ENCODE results near the gene PEX11B.

The PEX11B gene

DNA sequence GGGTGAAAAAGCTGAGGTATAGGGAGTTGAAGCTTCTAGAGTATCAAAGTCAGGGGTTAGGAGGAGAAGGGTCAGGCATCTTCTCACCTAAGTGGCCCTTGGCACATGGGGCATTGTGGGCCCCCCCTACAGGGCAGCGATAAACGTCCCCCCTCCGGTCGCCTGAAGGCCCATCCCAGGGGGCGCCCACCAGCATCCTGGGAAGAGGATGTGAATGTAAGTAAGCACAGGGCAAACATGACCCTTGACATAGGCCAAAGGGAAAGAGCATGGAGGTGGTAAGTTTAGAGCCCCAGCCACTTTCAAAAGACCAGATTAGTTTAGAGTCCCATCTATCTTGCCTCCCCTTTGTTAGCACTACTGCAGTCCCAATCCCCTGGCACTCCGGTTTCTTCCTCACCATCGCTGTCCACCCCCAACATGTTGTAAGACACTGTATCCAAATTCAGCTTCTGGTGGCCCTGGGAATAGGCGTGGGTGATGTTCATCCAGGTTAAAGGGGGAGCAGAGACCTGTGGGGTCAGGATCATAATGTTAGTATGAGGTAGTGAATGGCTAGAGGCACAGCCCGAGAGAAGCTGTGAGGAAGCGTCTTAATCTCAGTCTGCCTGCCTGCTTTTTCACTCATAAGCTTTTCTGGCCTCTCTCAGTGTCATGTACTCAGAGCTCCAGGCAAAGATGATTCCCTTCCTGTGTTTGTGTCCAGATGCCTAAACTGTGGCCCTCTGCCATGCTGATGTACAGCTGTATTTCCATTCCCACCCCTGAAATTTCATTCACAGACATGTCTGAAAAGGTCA is 11.4 kb downstream of the PEX11B start:
- H3K4me3 ChIP-seq (ENCODE audit: low read depth, low read length), result no peak overlapping the region
- no peak for TF ChIP-seq CTCF (IDR thresholded peaks at IDR 0.05; ENCODE audit: low read depth, low read length)

DNA sequence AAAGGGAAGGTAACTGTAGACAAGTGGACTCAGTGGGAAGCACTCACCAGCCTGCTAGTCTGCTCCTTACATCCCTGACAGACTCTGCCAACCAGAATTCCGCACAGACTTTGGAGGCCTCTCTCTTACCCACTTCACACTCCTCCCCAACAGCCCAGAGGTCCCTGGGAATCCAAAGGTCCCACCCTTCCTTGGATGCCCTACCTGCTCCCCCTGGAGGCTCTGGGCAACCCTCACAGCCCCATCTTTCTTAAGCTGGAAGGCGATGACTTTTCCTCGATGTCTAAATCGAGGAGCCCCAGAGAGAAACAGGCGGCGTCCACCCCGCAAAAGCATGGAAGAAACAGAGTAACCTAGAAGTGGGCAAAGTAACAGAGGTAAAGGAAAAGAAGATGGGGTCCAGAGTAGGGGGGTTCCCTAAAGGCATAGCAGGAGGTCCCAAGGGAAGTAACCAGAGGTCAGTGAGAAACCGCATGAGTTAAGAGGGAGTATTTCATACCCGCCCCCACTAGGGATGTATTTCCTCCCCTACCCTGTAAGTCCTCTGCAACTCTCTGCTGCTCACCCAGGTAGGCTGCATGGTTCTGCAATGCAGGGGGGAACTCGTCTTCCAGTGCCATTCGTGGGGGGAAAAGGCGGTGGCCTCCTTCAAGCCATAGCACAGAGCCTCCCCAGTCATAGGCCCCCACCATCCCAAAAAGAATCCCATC is 17.1 kb downstream of the PEX11B start:
- no peak for TF ChIP-seq CTCF (IDR thresholded peaks at IDR 0.05; ENCODE audit: low read depth, low read length)
- no peak overlapping the region for H3K4me3 ChIP-seq (ENCODE audit: low read depth, low read length)

- no peak overlapping the region for H3K4me3 ChIP-seq (ENCODE audit: low read depth, low read length)
- TF ChIP-seq CTCF (IDR thresholded peaks at IDR 0.05; ENCODE audit: low read depth, low read length), result no peak
Measured at GRCh38 chr1:145898756-145899155, 19.8 kb downstream of the PEX11B start.

- no peak for TF ChIP-seq CTCF (IDR thresholded peaks at IDR 0.05; ENCODE audit: low read depth, low read length)
Measured at GRCh38 chr1:145897969-145898368, 20.5 kb downstream of the PEX11B start.

DNA sequence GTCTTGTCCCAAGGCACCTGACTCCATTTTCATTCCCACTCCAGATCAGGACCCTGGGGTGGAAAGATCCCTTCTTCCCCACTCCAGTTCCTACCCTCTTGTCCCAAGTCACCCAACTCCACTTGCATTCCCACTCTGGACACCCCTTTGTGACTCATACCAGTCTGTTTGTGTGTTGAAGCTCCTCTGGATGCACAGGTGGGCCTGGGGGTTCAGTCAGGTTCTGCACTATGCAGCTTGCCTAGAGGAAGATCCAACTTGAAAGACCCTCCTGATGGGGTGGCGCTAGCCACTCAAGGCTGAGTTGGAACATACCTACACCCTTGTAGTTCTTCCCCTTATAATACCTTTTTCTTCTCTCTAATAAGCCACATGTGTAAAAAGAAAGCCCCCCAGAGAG is 23.0 kb downstream of the PEX11B start:
- H3K4me3 ChIP-seq (ENCODE audit: low read depth, low read length), result no peak overlapping the region
- TF ChIP-seq CTCF (IDR thresholded peaks at IDR 0.05; ENCODE audit: low read depth, low read length), result no peak

More at GRCh38 chr1:145897969-145898368, 20.5 kb downstream of the PEX11B start:
- no peak overlapping the region for H3K4me3 ChIP-seq (ENCODE audit: low read depth, low read length)

DNA sequence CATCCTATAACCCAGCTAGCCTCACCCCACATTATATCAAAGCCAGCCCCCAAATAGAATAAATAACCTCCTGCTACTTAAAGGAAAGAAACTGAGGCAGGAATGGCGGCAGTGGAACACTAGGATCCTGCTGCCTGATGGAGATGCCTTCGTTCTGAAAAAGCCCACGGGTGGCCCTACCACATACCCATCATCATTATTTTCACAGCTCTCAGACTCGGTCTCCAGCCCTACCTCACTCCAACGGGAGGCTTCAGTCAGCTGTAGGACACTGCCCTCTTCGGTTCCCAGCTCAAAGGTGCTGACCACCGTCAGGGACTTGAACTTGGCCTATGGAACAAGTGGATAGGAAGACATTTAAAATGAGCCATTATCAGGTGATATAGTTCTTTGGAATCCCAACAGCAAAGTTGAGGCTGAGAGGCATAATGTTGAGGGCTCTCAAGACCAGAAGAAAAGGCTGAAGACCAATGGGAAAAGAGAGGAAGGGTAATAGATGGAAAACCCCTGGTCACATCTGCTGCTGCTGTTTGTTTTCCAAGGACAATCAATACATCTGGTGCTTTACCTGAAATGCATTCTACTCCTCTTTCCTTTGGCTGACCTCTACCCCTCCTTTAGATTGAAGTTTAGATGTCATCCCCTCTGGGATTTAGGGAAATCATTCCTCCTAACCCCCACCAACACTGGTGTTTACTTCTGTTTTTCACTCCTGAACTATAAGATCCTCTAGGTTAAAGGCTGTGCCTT is 25.0 kb downstream of the PEX11B start:
- no peak for TF ChIP-seq CTCF (IDR thresholded peaks at IDR 0.05; ENCODE audit: low read depth, low read length)
- no peak overlapping the region for H3K4me3 ChIP-seq (ENCODE audit: low read depth, low read length)
